ENCODE results near the gene MED8.

DNA sequence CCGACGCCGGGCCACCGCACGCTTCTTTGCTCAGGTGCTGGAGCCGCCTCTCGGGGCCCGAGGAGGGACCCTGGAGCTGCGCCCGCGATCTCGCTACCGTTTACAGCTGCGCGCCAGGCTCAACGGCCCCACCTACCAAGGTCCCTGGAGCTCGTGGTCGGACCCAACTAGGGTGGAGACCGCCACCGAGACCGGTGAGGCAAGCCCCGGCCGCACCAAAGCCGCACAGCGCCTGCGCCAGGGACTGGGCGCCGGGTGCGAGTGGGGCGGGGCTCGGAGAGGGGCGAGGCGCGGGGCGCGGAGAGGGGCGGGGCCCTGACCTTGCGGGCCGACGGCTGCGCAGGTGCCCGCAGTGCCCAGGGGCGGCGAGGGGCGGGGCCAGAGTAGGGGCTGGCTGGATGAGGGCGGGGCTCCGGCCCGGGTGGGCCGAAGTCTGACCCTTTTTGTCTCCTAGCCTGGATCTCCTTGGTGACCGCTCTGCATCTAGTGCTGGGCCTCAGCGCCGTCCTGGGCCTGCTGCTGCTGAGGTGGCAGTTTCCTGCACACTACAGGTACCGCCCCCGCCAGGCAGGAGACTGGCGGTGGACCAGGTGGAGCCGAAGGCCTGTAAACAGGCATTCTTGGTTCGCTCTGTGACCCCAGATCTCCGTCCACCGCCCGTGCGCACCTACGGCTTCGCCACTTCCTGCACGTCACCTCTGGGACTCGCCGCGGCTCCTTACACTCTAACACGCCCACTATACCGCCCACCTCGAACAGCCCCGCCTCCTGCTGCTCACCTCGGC lies 40.6 kb downstream of the MED8 start:
- TF ChIP-seq, protein P1, sequence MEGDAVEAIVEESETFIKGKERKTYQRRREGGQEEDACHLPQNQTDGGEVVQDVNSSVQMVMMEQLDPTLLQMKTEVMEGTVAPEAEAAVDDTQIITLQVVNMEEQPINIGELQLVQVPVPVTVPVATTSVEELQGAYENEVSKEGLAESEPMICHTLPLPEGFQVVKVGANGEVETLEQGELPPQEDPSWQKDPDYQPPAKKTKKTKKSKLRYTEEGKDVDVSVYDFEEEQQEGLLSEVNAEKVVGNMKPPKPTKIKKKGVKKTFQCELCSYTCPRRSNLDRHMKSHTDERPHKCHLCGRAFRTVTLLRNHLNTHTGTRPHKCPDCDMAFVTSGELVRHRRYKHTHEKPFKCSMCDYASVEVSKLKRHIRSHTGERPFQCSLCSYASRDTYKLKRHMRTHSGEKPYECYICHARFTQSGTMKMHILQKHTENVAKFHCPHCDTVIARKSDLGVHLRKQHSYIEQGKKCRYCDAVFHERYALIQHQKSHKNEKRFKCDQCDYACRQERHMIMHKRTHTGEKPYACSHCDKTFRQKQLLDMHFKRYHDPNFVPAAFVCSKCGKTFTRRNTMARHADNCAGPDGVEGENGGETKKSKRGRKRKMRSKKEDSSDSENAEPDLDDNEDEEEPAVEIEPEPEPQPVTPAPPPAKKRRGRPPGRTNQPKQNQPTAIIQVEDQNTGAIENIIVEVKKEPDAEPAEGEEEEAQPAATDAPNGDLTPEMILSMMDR (IDR thresholded peaks at IDR 0.05; ENCODE audit: insufficient read depth, low read length): no peak
- TF ChIP-seq GABPA (IDR thresholded peaks at IDR 0.05; ENCODE audit: low read depth): no peak
- TF ChIP-seq SPI1 (IDR thresholded peaks at IDR 0.05; ENCODE audit: borderline replicate concordance, low read depth): no peak
- no peak for TF ChIP-seq REST (IDR thresholded peaks at IDR 0.05; ENCODE audit: insufficient replicate concordance, low read depth)
